ENCODE data around the gene METTL2B.
"Not testable (repeated sequence)": the region's sequence is repeated elsewhere in the genome, so short reads cannot be mapped to it uniquely, and the experiment has no call there.

The METTL2B gene

DNA sequence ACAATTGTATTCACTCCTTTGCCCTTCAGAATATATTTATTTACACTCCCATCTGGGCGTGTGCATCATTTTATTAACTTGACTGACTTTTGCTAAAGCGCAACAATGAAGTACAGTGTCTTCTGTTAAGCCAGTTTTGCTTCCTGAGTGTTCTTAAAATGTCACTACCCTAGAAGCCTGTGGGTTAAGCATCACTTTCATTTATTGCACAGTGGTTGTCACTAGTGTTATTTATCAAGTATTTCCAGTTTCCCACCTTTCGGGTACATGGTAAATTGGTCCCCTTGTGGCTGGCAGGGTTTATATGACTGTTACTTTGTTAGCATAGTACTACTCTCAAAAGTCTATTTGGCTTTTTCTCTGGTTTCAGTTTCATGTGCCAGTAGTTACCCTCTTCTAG lies 17.6 kb upstream of the METTL2B start:
- no peak for TF ChIP-seq CTCF (IDR thresholded peaks at IDR 0.05)
- Mint-ChIP-seq H3K27me3 (ENCODE audit: low read depth, poor library complexity) (no peaks in the 10 kb centered on the region), H3K4me3 (peak overlapping the region; percentile 98), H3K4me1 (peaks cover 54% of the 10 kb centered on the region), H3K27ac (peak overlapping the region; percentile 79), H3K9me3 (peaks cover 18% of the 10 kb centered on the region), H3K36me3 (ENCODE audit: low read depth) (peaks cover 51% of the 10 kb centered on the region)
- DNase-seq = no peak

- Mint-ChIP-seq H3K4me3 (peak overlapping the region; percentile 67), H3K36me3 (ENCODE audit: low read depth) (peaks cover 56% of the 10 kb centered on the region), H3K4me1 (peaks cover 49% of the 10 kb centered on the region), H3K27me3 (ENCODE audit: low read depth, poor library complexity) (no peaks in the 10 kb centered on the region), H3K9me3 (peaks cover 20% of the 10 kb centered on the region), H3K27ac (no peak overlapping the region)
- peak; percentile 46 for DNase-seq
- peak; percentile 75 for TF ChIP-seq CTCF (IDR thresholded peaks at IDR 0.05)
Observed at GRCh38 chr7:128459394-128459878, 17.1 kb upstream of the METTL2B start.

DNA sequence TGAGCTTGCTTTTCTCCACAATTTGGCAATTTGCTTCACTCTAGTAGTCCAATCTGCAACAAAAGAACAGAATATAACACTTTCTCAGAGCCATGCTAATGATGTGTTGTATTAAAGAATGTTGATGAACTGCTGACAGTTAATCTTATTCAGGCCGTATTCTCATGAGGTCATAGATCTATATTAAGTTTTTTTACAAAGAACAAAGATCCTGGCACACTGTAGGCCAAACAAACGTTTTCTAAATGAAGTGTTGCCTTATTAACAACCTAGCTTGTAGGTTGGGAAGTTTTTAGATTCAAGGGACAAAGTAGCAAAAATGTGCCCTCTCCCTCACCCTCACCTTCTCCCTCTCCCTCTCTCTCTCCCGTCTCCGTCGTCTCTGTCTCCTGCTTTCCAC lies 14.1 kb upstream of the METTL2B start:
- H3K27me3 Mint-ChIP-seq (ENCODE audit: low read depth, poor library complexity) = no peaks in the 10 kb centered on the region
- no peak for DNase-seq
- H3K36me3 Mint-ChIP-seq (ENCODE audit: low read depth) = peaks cover 74% of the 10 kb centered on the region
- TF ChIP-seq CTCF (IDR thresholded peaks at IDR 0.05) = no peak
- H3K27ac Mint-ChIP-seq = no peak overlapping the region
- peaks cover 27% of the 10 kb centered on the region for H3K4me1 Mint-ChIP-seq
- H3K4me3 Mint-ChIP-seq = no peak overlapping the region
- H3K9me3 Mint-ChIP-seq = peaks cover 20% of the 10 kb centered on the region

- not testable (repeated sequence) for DNase-seq; H3K27me3 Mint-ChIP-seq (ENCODE audit: low read depth, poor library complexity); H3K27ac Mint-ChIP-seq; H3K4me3 Mint-ChIP-seq
- Mint-ChIP-seq H3K36me3 (ENCODE audit: low read depth) (peaks cover 75% of the 10 kb centered on the region), H3K9me3 (peaks cover 20% of the 10 kb centered on the region), H3K4me1 (peaks cover 18% of the 10 kb centered on the region)
Observed at GRCh38 chr7:128463345-128463744, 13.2 kb upstream of the METTL2B start.

DNA sequence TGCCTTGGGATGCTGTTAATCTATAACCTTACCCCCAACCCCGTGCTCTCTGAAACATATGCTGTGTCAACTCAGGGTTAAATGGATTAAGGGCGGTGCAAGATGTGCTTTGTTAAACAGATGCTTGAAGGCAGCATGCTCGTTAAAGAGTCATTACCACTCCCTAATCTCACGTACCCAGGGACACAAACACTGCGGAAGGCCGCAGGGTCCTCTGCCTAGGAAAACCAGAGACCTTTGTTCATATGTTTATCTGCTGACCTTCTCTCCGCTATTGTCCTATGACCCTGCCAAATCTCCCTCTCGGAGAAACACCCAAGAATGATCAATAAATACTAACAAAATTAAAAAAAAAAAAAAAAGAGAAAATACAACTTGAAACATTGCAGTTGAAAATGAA lies 12.6 kb upstream of the METTL2B start:
- H3K4me3 Mint-ChIP-seq; H3K27me3 Mint-ChIP-seq (ENCODE audit: low read depth, poor library complexity); H3K27ac Mint-ChIP-seq; DNase-seq: not testable (repeated sequence)
- peaks cover 20% of the 10 kb centered on the region for H3K9me3 Mint-ChIP-seq
- H3K36me3 Mint-ChIP-seq (ENCODE audit: low read depth) = peaks cover 75% of the 10 kb centered on the region
- peaks cover 12% of the 10 kb centered on the region for H3K4me1 Mint-ChIP-seq

- peaks cover 14% of the 10 kb centered on the region for H3K9me3 Mint-ChIP-seq
Observed at GRCh38 chr7:128466871-128467270, 9.7 kb upstream of the METTL2B start.

DNA sequence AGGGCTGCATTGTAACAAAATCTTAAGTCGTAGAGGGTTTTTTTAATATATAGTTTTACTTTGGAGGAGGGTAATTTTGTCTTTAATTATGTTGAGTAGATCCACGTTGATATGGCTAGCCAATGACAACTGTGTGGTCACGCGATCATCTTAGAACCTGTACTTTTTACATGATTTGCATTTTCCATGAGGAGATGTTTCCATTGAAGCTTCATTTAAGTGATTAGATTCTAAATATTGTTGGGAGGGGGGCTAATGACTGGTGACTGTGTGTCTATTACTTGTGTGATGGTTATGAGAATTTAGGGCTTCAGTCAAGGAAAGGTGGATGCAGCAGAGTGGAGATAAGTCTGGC lies 765 bp downstream of the METTL2B start:
- peak overlapping the region; percentile 99 for H3K27ac Mint-ChIP-seq
- peaks cover 20% of the 10 kb centered on the region for H3K36me3 Mint-ChIP-seq (ENCODE audit: low read depth)
- peaks cover 29% of the 10 kb centered on the region for H3K4me1 Mint-ChIP-seq
- peak overlapping the region; percentile 100 for H3K4me3 Mint-ChIP-seq
- H3K9me3 Mint-ChIP-seq; H3K27me3 Mint-ChIP-seq (ENCODE audit: low read depth, poor library complexity); DNase-seq: not testable (repeated sequence)

More at GRCh38 chr7:128466871-128467270, 9.7 kb upstream of the METTL2B start:
- H3K36me3 Mint-ChIP-seq (ENCODE audit: low read depth) = peaks cover 63% of the 10 kb centered on the region
- not testable (repeated sequence) for DNase-seq; H3K4me3 Mint-ChIP-seq; H3K27me3 Mint-ChIP-seq (ENCODE audit: low read depth, poor library complexity); H3K27ac Mint-ChIP-seq; H3K4me1 Mint-ChIP-seq

DNA sequence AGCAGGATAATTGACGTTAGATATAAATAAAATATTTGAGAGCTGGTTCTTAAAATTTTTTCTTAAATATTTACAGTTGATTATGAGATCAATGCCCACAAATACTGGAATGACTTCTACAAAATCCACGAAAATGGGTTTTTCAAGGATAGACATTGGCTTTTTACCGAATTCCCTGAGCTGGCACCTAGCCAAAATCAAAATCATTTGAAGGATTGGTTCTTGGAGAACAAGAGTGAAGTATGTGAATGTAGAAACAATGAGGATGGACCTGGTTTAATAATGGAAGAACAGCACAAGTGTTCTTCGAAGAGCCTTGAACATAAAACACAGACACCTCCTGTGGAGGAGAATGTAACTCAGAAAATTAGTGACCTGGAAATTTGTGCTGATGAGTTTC lies 2.5 kb downstream of the METTL2B start:
- Mint-ChIP-seq H3K36me3 (ENCODE audit: low read depth) (peaks cover 28% of the 10 kb centered on the region), H3K4me1 (peaks cover 29% of the 10 kb centered on the region)
- not testable (repeated sequence) for H3K4me3 Mint-ChIP-seq; DNase-seq; H3K27ac Mint-ChIP-seq; H3K9me3 Mint-ChIP-seq; H3K27me3 Mint-ChIP-seq (ENCODE audit: low read depth, poor library complexity)

DNA sequence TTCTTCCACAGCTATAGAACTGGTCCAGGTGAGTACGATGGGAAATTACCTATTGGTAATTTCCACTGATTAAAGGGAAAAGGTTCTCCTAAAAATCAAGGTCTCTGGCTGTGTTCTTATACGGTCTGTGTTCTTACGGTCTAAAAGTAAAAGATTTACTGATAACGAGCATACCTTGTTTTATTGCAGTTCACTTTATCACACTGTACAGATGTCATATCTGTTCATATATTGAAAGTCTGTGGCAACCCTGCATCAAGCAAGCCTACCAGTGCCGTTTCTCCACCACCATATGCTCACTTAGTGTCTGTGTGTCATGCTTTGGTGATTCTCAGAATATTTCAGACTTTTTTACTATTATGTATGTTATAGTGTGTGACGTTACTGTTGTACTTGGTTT lies 11.6 kb downstream of the METTL2B start:
- not testable (repeated sequence) for H3K27me3 Mint-ChIP-seq (ENCODE audit: low read depth, poor library complexity); DNase-seq; H3K4me1 Mint-ChIP-seq; H3K27ac Mint-ChIP-seq; H3K9me3 Mint-ChIP-seq; H3K4me3 Mint-ChIP-seq
- H3K36me3 Mint-ChIP-seq (ENCODE audit: low read depth) = peaks cover 54% of the 10 kb centered on the region
